IMR-90 (cell line): ENCODE results near the gene HOXC10.

Experiments used
- CTCF ChIP-seq: conservative IDR thresholded peaks from 2 replicates; pipeline ENCODE4 v1.5.1; 2012; ENCODE audit warnings: mild to moderate bottlenecking, low read depth, low read length, improper control_type of control experiment
- MAZ ChIP-seq: IDR thresholded peaks from 2 replicates; pipeline ENCODE4 v1.6.1; 2012; ENCODE audit warnings: low read depth, mild to moderate bottlenecking, low read length, improper control_type of control experiment, moderate library complexity, borderline replicate concordance
- POLR2A ChIP-seq: IDR thresholded peaks from 2 replicates; pipeline ENCODE4 v1.6.1; 2012; ENCODE audit warnings: mild to moderate bottlenecking, low read depth, low read length
- RAD21 ChIP-seq: IDR thresholded peaks from 2 replicates; pipeline ENCODE4 v1.6.1; 2012; ENCODE audit warnings: low read length, improper control_type of control experiment
- TF ChIP-seq, protein P1 (sequence below): fragments of 150-350 bp; IDR thresholded peaks from 2 replicates; pipeline ENCODE4 v1.6.1; 2017; ENCODE audit warnings: mild to moderate bottlenecking, antibody characterized with exemption, low read length, low read depth

GRCh38 chr12:54014377-54015017 lies 29.6 kb downstream of the HOXC10 start:
- TF ChIP-seq MAZ, result no peak
- TF ChIP-seq CTCF, result no peak
- TF ChIP-seq, protein P1, sequence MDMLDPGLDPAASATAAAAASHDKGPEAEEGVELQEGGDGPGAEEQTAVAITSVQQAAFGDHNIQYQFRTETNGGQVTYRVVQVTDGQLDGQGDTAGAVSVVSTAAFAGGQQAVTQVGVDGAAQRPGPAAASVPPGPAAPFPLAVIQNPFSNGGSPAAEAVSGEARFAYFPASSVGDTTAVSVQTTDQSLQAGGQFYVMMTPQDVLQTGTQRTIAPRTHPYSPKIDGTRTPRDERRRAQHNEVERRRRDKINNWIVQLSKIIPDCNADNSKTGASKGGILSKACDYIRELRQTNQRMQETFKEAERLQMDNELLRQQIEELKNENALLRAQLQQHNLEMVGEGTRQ, result no peak
- TF ChIP-seq RAD21, result no peak
- no peak for TF ChIP-seq POLR2A
